HG03039 (cell line): ENCODE data around the gene C11orf16.
"Not testable (repeated sequence)": the region's sequence is repeated elsewhere in the genome, so short reads cannot be mapped to it uniquely, and the experiment has no call there.

Source experiments
- ATAC-seq: cut with Tn5 transposase; IDR thresholded peaks from one replicate; pipeline ENCODE4 v1.9.1; 2021; ENCODE audit warnings: mild to moderate bottlenecking, moderate library complexity; ENCODE audit not compliant: unreplicated experiment

The C11orf16 gene

DNA sequence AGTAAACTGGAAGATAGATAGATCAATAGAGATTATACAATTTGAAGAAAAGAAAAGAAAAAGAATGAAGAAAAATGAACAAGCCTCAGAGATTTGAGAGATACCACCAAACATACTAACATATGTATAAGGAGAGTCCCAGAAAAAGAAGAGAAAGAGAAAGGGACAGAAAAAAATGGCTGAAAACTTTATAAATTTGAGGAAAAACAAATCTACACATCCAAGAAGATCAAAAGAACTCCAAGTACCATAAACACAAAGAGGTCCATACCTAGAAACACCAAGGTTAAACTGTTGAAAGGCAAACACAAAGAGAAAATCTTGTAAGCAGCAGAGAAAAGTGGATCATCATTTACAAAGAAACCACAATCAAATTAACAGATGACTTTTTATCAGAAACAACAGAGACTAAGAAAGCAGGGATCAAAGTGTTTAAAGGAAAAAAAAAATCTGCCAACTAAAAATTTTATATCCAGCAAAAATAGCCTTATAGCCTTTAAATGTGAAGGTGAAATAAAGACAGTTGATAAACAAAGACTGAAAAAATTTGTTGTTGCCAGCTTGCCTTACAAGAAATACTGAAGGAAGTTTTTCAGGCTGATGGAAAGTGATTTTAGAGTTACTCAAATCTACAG, 33.5 kb downstream of the C11orf16 start:
- ATAC-seq = no peak

DNA sequence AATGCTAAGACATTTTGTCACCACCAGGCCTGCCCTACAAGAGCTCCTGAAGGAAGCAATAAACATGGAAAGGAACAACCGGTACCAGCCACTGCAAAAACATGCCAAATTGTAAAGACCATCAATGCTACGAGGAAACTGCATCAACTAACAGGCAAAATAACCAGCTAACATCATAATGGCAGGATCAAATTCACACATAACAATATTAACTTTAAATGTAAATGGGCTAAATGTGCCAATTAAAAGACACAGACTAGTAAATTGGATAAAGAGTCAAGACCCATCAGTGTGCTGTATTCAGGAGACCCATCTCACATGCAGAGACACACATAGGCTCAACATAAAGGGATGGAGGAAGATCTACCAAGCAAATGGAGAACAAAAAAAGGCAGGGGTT, 41.6 kb downstream of the C11orf16 start:
- ATAC-seq = not testable (repeated sequence)

DNA sequence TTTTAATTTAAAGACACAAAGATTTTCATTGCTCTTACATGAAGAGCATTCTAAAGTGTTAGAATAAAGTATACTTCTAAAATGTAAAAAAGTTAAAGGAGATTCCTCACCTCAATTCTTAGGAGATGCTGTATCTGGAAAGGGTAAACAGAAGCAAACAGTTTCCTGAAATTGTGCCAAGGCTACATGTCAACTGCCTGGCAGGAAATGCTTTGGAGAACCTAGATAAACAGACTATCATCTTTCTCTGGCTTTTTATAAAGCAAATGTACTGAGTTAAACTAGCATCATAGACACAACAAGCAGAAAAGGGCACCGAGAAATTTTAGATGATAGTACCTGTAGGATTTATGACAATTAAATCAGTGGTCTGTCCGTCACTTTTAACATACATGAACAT, 46.4 kb downstream of the C11orf16 start:
- no peak for ATAC-seq

DNA sequence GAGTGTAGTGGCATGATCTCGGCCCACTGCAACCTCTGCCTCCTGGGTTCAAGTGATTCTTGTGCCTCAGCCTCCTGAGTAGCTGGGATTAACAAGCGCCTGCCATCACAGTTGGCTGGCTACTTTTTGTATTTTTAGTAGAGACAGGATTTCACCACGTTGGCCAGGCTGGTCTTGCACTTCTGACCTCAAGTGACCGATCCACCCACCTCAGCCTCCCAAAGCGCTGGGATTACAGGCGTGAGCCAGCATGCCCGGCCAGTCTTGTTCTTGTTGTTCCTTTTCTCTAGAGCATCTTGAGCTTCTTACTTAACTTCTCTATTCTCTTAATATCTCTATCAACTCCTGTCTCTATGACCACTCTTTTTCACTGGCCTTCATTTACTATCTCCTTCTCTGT, 51.2 kb downstream of the C11orf16 start:
- ATAC-seq = not testable (repeated sequence)

DNA sequence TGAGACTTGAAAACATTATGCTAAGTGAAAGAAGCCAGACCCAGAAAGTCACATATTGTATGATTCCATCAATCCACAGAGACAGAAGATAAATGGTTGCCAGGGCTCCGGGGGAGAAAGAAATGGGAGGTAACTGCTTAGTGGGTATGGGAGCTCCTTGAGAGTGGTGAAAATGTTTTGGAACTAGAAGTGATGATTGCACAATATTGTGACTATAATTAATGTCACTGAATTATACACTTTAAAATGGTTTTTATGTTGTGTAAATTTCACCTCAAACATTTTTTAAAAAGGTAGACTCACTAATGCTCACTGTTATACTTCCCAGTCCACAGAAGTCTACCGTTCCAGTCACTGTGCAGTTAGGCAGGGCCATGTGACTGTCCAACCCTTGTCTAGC, 54.0 kb downstream of the C11orf16 start:
- ATAC-seq = no peak

DNA sequence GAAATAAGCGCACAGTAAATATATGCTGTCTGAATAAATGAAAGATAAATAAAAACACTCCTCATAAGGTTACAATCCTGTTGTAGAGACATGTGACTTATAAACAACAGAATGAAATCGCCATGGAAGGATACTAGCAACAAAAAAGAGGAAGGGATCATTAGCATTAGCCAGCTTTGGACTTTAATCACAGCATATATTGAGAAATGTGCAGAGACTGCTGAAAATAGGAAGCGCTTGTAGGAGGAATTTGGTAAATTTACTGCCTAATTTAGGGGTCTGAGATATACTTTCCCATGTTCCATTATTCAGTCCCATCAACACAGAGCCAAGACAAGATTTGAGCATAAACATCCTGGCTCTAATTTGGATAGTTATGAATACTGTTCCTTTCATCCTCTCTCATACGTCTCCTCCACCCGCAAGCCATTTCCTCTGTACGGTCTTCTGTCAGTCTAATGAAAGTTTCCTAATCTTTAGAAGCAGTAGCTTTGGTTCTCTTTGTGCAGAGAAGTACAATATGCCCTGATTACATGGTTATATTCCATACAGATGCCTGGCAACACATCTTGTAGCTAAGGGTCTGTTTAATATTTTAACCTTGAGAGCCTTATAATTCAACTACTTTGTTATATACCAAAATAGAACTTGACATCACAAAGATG, 58.9 kb downstream of the C11orf16 start:
- no peak for ATAC-seq

DNA sequence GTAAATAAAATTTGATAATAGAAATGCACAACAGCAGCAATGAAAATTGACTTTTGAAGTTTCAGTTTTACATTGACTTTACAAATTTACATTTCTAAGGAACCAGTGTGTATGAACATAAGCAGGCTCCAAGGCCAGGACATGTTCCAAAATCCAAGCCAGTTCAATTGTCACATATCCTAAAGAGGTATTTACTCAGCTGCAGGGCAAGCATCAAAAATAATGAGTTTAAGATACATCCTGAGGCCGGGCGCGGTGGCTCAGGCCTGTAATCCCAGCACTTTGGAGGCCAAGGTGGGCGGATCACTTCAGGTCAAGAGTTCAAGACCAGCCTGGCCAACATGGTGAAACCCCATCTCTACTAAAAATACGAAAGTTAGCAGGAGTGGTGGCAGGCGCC, 60.8 kb downstream of the C11orf16 start:
- no peak for ATAC-seq

DNA sequence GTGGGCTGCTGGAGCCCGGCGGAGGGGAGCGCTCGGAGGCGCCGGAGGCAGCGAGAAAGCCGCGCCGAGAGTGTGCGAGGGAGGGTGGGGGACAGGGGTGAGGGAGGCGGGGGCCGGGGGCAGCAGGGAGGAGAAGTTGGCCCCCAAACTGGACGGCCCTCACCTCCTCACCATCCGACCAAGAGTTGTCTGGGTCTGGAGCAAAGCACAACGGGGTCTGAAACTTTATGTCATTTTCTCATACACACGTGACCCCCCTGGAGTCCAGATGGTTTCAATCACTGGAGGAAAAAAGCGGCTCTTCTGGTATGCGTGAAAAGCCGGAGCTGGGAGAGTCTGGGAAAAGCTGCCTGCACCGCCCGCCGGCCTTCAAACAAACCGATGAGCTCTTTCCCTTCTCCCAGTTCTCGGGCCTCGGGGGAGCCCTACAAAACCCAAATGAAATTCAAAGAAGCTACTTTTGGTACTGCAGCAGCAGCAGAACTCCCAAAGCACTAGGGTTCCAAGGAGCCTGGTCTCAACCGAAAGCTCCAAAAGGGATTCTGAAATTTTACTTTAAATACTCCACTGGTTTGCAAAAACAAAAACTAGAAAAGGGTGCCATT, 61.5 kb downstream of the C11orf16 start:
- ATAC-seq = no peak

DNA sequence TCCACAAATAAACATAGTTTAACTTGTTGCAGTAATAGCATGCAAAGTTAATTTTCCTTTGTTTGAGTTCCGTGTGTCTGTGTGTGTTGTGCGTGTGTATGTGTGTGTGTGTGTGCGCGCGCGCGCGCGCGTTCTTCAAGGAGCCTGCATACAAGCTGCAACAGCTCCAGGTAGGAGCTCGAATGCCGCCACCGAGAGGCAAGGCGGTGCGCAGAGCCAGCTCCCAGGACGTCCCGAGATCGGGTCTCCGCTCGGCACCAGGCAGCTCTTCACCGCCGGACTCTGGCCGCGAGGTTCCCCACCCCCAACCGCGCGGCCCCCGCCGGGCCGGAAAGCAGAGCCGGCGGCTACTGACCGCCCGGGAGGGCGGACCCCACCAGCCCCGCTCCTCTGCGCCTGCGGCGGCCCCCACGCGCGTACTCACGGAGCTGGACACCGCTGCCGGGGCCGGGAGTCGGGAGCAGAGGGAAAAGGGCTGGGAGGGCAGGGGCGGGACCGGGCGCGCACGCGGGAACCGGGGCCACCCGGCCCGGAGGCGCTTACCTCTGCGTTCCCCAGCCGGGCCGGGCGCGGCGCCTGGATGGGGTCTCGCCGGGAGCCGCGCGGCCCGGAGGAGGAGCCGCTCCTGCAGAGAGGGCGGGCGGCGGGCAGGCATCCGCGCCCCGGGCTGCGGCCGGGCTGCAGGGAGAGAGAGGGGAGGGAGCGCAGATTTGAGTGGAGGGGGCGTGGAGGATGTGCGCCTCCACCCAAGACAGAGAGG, 62.2 kb downstream of the C11orf16 start:
- no peak for ATAC-seq
